Epithelial cell of prostate (primary cell): ENCODE data around the gene RETREG2.
A peak's percentile ranks its signal among the peaks of the same experiment; 100 is the strongest.

ENCODE experiments used
- DNase-seq: peaks from one replicate; pipeline ENCODE4 v3.0.0-alpha.2; 2011; ENCODE audit warnings: low read depth, low spot score
- H3K27ac ChIP-seq: fragments of 450-650 bp; 2 replicates; pipeline ENCODE4 v1.5.1; 2017; ENCODE audit warnings: mild to moderate bottlenecking

The RETREG2 gene

GRCh38 chr2:219229305-219230058 is 51.4 kb downstream of the RETREG2 start, which contains the start of the genes ANKZF1 and ATG9A:
ANKZF1 (plus strand) TSS chr2:219229806; CDS start chr2:219230258, 452 bp downstream.
ATG9A (minus strand) TSS chr2:219229636; CDS start chr2:219228024, 1,612 bp downstream.
- DNase-seq: peak; percentile 98
- peak within 1 kb of the TSS; percentile 92 for H3K27ac ChIP-seq

DNA sequence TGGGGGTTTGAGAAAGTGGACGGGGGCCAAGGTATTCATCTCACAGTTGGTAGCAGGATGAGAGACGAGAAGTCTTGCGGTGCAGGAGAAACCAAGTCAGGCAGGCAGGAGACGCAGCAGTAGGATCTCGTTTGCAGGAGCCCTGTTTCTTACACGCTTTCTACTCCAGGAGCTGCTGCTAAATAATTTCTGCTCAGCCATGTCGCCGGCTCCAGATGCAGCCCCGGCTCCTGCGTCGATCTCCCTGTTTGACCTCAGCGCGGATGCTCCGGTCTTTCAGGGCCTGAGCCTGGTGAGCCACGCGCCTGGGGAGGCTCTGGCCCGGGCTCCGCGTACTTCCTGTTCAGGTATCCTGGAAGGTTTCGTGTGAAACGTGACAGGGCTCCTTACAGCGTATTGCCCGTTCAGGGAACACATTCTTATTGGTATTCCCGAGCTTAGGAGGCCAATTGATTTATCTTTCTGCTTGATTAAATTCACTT is 52.0 kb downstream of the RETREG2 start:
- H3K27ac ChIP-seq: peak overlapping the region; percentile 92
- no peak for DNase-seq

- H3K27ac ChIP-seq: no peak overlapping the region
- no peak for DNase-seq
These were observed 56.3 kb downstream of the RETREG2 start for GRCh38 chr2:219234331-219234730.
